GM21717 (cell line): ENCODE measurements around the gene CDH6.

Source experiments
- ATAC-seq: cut with Tn5 transposase; IDR thresholded peaks from one replicate; pipeline ENCODE4 v1.9.1; 2021; ENCODE audit warnings: mild to moderate bottlenecking, moderate library complexity; ENCODE audit not compliant: unreplicated experiment

CDH6 gene

DNA sequence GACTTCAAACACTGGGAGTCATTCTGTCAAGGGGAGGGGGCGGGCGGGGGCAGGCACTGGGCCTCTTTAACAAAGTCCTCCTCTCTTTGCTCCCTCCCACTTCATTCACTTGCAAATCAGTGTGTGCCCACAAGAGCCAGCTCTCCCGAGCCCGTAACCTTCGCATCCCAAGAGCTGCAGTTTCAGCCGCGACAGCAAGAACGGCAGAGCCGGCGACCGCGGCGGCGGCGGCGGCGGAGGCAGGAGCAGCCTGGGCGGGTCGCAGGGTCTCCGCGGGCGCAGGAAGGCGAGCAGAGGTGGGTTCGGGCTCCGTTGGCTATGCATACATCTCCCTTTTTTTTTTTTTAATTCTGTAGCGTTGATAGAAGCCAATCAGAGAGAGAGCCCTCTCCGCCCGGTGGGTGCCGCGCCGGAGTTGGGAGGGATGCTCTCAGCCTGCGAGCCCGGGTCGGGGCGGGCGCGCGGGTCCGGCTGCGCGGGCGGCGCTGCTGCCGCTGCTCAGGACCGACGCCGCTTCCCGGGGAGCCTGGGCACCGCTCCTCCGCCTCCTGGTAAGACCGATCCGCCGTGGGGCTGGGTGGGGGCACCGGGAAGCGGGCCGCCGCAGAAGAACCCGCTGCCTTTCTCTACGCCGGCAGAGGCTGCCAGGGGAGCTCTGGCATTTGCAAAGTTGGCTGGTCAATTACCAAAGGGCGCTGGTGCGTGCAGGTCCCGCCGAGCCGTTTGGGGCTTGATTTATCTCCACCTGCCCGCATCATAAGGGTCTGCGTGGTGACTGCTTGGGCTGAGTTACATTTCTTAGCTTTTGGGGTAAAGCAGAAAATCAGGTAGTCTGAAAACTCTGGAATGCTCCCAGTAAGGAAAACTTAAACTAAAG lies at the start of gene CDH6:
Gene CDH6, plus strand, starts transcription at position 96 of the 877 bp plus-strand sequence. CDS start 73,788 bp downstream, outside the sequence.
- ATAC-seq: no peak

DNA sequence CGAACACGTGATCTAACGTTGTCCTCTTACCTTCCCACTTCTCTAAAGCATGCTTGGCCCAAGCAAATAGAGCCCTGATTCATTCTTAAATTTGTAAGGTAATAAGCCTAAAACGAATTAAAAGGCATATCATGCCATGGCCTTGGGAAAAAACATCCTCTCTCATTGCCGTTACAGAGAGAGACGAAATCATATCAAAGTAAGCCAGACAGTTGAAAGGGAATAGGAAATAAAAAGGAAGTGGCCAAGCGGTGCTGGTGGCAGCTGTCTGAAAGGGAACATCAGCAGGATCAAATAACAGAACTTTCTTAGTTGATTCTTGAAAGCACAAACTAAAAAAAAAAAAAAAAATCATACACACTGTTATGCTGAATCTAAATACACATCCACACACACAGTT lies 49.1 kb upstream of the CDH6 start:
- no peak for ATAC-seq

DNA sequence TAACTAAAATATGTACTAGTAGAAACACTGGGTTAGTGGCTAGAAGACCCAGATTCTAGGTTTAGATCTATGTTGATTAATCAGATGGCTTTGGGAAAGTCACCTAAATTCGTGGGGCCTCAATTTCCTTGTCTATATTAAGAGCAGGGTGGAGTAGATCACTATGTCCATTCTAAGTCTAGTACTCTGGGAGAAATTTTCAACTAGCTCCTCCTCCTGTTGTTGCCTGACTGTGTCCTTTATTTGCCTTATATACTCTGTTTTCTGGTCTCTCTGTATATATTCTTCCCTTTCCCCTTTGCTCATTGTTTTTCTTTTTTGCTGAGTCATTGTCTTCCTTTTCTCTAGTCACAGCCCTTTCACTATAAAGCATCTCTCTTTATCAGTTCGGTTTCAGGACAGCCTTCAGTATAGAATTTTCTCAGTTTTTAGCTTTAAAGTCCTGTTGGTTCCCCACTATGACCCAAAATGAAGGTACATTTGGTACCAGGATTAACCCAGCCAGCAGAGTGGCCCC lies 44.5 kb upstream of the CDH6 start:
- no peak for ATAC-seq

DNA sequence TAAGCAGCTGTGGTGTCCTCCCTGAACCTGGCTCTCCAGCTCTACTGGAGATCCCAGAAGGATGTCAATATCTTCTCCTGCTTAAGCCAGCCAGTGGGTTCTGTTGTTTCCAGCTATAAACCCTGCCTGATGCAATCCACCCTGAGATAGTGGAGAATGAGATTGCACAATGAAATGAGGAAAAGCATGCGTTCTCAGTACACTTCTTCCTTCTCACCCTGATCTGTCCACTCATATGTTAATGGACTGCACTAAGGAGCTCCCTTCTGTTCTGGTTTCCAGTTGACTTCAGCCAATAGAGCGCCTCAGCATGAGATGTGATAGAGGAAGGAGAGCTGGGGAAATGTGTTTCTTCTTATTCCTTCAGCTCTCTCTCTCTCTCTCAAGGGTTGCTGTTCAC lies 40.0 kb upstream of the CDH6 start:
- ATAC-seq: no peak

DNA sequence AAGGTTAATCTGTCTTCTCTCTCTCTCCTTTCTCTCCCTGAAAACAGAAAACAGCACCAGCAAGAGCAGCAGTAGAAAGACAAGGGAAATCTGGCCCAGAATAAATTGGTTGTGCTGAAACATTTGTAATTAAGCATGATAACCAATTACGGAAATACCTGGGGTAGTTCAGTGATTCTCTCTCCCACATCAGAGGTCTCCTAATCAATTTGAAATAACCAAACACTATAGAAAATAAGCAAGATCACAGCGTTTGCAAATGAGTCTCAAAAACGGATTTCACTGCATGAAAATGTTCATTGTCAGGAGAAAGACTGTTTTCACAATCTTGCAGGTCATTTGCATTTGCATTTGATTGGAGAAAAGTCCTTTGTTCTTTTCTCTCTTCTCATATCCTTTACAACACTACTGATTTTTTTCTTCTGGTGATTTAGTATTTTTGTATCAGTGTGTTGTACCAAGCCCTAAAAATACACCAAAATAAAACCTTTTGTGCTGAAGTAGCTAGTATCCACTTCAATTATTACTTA lies 36.8 kb upstream of the CDH6 start:
- ATAC-seq: no peak

DNA sequence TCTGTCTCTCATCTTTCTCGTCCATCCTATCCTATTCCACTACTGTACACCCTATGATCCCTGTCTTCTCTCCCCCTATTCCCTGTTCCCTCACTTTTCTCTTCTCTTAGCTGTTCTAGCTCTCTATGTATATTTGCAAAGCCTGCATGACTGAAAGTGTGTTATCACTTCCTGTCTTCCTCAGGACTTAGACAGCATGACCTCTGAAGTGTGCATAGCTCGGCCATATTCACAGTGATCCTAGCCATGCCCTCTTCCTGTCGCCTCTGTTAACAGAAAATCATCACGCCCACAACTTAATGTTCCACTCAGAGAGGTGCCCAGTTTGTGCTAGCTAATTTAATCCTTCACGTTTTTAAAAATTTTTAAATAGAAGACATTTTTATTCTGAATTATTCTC lies 35.8 kb upstream of the CDH6 start:
- no peak for ATAC-seq

DNA sequence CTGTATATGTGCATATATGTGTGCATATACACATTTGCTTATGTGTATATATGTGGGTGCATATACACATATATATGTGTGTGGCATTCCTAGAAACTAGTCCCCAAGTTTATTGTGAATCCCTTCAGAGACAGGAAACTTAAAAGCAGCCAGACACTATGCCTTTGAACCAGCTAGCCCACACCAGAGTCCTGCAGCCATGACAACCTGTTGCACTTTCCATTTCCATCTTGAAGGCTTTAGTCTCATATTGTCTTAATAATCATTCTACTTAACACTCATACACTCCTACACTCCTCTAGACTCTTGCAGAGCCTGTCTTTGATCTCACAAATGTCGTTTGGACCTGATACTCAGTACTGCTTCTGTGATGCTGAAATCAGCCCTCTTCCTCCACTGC lies 34.8 kb upstream of the CDH6 start:
- no peak for ATAC-seq

DNA sequence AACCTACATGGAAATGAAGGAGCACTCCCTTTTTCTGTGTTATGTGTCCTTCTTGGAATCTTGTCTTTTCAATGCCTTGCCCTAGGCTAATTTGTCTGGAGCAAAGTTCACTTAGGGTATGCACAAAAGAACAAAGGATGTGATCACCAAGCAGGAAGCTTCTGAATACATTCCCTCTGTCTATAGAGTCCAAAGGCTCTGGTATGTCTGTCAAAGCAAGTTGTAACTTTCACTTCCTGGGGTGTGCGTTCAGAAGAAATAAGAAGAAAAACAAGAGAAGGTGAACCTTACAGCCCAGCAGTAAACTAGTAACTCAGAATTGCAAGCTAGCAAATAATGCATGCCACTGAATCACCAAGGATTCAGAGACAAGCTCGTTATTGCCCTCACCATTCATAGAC lies 31.7 kb upstream of the CDH6 start:
- ATAC-seq: no peak

DNA sequence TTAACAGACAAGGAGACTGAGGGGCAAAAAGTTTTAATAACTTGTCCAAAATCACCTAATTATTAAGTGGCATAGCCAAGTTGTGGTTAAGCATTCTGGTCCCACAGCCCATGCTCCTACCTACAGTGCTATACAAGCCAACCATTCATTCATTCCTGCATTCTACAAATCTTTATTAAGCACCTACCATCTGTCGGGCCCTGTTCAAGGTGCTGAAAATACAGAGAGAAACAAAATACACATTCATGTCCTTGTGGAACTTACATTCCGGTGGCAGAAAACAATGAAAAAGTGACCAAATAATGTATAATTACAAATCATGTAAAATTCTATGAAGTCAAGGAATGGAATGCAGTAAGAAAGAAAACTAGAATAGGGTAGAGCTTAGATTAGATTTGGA lies 27.8 kb upstream of the CDH6 start:
- ATAC-seq: no peak

DNA sequence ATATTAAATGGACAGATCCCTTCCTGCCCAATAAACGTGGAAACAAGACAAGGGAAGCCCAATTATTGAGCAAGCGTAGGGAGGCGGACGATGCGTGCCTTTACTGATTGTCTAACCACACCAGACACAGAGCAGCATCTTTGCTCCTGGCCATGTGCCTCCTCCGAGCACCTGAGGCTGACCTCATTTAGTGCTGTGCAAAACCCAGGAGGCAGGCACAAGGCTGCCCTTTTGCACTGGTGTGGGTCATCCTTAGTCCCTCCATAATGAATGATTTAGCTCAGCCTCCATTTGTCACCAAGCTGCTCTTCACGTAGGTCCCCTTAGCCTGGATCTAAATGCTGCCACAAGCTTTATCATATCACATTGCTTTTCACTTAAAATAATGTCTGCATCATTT lies 24.1 kb upstream of the CDH6 start:
- no peak for ATAC-seq

DNA sequence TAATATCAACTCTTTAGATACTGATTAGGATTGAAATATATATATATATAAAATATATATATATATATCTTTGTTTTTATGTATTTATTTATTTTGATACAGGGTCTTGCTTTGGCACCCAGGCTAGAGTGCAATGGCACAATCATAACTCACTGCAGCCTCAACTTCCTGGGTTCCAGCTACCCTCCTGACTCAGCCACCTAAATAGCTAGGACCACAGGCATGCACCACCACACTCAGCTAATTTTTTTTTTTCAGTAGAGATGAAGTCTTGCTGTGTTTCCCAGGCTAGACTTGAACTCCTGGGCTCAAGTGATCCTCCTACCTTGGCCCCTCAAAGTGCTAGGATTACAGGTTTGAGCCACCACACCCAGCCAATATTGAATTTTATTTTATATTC lies 20.6 kb upstream of the CDH6 start:
- ATAC-seq: no peak

DNA sequence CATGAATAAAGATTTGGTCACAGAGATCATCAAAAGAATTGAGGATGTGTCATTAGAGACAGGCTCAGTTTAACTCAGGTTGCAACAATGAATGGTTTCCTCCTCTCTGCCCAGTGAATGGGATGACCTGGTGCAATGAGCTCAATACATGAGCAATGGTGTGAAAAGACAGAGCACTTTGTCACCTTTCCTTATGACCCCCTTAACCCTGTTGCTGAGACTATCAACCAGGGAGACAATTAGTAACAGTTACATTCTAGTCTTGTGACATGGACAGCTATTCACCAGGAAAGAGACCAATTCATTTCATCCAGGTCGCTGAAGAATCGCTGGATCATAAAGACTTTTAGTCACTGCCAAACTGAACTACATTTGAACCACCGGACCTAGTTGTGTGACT lies 19.9 kb upstream of the CDH6 start:
- ATAC-seq: no peak

DNA sequence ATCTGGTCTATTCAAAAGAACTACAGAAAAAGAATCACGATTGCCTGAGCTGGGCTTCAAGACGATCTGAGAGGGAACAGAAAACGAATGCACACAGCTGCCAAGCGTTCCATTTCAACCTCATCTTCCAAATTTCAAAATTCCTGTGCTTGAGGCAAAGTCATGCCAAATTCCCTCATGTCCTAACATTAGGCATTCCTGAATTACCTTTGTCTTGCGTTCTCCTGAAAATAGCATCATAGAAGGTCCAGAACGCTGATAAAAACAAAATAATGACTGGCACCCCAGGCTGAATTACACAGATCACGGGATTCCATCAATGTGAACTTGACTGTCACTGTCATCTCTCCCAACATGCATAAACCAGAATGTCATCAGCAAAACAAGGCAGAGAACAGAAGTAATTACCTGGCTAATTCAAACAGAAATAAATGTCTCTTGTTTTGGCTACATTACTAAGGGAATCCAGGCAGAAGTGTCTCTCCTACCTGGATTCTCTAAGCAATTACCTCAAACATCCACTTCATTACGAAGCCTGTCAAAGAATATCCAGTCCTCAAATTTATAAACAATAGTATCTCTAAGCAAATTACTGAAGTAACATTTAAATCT lies 12.0 kb upstream of the CDH6 start:
- no peak for ATAC-seq

DNA sequence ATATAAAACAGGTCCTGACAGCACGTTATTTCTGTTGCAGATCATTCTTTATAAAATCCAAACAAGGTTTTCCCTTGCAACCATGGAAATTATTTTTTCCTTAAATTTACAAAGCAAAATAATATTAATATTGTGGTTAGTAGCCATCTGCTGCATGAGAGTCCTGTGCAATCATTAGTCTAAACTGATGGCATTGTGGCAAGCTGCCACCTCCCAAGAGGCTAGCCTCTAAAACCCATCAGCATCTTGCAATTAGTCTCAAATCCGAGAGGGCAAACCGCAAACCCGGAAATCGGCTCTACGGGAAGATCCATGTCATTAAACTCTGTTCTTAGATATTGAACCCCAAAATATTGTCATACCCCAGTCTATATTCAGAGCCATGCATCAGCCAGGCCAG lies 11.3 kb upstream of the CDH6 start:
- no peak for ATAC-seq

DNA sequence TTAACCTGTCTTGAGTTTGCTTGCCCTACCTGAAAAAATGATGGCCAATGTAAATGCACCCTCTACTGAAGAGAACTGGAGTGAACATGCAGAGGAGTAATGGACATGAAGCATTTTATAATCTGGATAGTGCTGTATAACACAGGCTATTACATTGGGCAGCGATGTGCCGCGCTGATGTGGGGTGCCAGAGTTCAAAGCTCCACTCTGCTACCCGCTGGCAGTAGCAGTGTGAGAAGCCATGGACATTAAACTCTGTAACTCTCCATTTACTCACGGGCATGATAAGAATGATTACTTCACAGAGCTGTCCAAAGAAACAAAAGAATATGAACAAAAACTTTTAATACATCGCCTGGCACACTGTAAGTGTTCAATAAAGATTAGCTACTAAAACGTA lies 7.5 kb upstream of the CDH6 start:
- ATAC-seq: no peak

DNA sequence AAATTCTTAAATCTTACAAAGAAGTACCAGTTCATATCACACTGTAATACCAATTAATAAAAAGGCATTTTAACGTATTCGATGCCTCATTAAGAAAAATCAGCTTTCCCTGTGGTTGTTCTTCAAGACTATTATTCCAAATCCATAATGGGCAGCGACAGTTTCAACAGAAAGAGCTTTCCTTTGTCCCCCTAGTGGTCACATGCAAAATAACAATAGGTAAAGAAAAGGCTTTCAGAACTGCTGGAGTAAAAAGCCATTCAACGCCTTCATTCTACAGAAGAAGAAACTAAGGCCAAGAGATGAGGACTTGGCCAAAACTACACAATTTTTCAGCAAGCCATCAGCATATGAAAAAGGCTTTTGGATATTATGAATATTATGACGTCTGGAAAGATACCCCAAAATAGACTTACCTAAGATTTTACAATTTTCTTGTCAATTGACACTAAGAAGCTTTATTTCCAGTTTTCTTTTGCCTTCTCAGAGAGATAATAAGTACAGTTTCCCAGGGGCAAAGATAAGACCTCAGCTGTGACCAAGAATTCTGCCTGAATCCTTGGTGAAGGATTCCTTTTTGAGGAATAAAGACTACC lies 6.7 kb upstream of the CDH6 start:
- ATAC-seq: no peak

DNA sequence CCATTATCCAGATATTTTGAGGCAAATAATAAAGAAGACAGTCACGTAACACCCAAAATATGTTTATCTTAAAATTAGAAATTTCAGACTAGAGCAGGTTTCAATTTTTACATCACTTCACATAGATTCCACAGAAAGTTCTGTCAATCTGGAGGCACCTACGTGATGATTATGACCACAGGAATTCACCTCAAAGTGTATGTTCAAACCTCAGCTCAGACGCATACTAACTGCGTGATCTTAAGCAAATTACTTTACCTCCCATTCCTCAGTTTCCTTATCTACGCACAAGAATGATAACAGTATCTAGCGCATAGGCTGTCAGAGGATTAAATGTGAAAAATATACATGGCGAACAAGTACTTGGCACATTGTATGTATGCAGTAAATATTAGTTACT lies 5.9 kb upstream of the CDH6 start:
- ATAC-seq: no peak

DNA sequence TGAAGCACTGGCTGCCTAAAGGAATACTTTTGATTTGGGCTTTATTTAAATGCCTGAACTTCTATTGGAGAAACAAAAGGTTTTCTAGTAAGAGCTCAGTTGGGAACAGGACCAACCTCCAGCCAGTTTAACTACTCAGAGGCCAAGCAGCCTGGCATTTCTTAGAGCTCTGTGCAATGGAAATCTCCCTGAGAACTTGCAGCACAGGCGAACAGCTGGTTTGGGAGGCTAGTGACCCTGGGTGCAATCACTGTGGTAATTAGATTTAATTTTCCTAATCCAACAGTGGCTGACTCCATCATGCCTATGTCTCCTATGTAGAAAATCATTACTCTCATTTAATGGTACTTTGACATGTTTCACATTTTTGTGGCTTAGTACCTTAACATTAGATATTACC lies 1.0 kb upstream of the CDH6 start:
- ATAC-seq: no peak

DNA sequence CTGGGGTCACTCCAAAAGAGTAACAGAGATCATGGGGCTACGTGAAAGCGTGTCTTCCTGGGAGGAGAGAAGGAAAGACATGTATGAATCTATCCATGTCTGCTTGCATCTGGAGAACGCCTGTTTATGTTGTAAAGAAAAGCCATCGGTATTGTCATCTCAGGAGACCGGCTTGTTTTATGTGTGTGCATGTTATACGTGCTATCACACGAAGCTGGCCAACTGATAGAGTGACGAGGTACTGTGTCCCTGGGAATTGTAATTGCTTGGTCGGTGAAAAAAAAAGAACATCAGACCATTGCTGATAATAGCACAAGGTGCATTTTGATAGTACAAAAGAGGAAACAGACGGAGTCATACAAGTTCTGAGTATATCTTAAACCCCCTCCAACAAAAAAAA lies 370 bp upstream of the CDH6 start:
- ATAC-seq: no peak

DNA sequence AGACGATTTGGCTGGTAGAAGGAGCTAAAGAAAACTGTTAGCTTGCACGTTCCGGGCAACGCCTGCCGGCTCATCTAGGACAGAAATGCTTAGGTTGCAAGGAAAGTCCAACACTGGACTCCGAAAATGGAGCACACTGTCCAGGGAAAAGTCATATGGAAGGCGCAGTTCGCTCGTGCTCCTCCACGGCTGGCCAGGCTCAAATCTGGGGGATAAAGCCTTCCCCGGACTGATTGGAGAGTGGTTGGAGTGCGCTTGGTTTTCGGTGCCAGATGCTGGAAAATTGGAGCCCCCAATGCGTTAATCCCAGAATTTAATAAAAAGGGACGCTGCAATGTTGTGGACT lies 955 bp downstream of the CDH6 start:
- ATAC-seq: no peak

DNA sequence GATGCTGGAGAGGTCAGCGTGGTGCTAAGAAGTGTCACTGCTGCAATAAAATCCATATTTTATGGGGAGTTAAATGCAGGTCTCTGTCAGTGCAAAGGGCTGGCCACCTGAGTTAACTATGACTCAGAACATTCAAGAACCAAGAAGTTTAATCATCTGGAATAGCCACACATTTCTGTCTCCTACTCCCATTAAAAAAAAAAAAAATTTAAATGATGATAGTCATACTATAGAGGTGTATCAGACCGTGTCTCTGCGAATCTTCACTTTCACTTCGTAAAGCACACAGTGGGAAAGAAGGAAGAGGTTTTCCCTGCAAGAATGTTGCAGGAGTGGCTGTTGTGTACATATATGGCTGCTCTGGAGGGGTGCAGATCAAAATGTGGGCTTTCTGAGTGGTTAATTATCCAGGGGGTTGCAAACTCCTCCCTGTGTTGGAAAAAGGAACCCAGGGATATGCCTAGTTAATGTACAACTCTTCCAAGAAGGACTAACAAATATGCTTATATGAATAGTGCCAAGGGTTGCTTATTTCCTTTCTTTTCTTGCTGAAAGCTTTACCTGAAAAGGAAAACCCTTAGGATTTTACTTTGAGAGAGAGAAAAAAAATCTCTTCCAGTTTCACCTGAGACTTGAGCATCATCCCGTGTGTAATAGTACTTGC lies 1.5 kb downstream of the CDH6 start:
- no peak for ATAC-seq
